ENCODE data around the gene C3orf22.
"Not testable (repeated sequence)": the region's sequence is repeated elsewhere in the genome, so short reads cannot be mapped to it uniquely, and the experiment has no call there.

The C3orf22 gene

GRCh38 chr3:126558336-126559071 lies at the start of gene C3orf22:
C3orf22 (minus strand) TSS chr3:126558932; CDS start chr3:126553390, 5,542 bp downstream.
- DNase-seq = no peak

GRCh38 chr3:126607214-126607908 lies 48.6 kb upstream of the C3orf22 start:
- peak; percentile 17 for DNase-seq

DNA sequence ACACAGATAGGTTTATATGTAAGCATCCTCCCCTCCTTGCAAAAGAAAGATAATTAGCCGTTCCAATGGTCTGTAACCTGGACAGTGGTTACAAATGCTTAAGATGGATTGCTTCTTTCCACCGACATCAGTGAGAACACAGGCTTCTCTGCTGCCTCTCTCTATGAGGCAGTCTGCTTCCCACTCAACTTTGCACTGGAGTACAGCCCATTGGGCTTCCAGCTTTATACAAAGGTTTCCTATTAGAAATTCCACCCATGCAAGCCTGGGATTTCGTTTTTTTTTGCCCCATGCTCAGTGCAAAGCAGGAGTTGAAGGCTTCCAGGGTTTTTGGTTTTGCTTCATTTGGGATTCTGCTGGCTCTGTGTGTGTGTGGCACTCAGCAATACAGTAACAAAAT lies 47.3 kb upstream of the C3orf22 start:
- no peak for DNase-seq

DNA sequence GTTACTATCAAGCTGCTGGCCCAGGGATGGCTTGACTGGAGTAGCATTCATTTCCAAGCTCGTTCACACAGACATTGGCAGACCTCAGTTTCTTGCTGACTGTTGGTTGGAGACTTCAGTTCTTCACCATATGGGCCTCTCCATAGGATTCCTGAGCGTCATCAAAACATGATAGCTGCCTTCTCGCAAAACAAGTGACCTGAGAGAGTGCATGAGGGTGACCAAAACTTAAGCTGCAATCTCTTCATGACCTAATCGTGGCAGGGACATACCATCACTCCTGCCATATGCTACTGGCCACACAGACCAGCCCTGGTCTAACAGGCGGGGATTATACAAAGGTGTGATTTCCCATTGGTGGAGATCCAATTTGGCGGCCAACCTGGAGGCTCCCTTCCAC lies 46.0 kb upstream of the C3orf22 start:
- no peak for DNase-seq

GRCh38 chr3:126599101-126599500 lies 40.4 kb upstream of the C3orf22 start:
- no peak for DNase-seq

DNA sequence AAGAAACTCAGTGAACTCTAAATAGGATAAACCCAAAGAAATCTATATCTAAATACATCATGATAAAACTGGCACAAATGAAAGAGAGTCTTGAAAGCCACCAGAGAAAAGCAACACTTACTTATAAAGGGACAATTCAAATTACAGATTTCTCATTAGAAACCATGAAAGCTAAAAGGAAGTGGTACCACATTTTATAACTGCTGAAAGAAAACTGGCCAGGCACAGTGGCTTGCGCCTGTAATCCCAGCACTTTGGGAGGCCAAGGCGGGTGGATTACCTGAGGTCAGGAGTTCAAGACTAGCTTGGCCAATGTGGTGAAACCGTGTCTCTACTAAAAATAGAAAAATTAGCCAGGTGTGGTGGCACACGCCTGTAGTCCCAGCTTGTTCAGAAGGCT lies 36.7 kb upstream of the C3orf22 start:
- DNase-seq = not testable (repeated sequence)

DNA sequence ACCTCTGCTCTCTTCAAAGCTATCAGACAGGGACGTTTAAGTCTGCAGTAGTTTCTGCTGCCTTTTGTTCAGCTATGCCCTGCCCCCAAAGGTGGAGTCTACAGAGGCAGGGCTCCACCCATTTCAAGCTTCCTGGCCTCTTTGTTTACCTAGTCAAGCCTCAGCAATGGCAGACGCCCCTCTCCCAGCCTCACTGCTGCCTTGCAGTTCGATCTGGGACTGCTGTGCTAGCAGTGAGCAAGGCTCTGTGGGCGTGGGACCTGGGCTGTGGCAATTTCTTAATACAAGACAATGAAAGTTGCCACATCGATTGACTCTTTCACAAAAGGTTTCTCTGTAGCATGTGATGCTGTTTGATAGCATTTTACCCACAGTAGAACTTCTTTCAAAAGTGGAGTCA lies 32.8 kb upstream of the C3orf22 start:
- not testable (repeated sequence) for DNase-seq

GRCh38 chr3:126582311-126582710 lies 23.6 kb upstream of the C3orf22 start:
- DNase-seq = no peak

- DNase-seq = no peak
These were observed 22.8 kb upstream of the C3orf22 start for GRCh38 chr3:126581569-126581968.

DNA sequence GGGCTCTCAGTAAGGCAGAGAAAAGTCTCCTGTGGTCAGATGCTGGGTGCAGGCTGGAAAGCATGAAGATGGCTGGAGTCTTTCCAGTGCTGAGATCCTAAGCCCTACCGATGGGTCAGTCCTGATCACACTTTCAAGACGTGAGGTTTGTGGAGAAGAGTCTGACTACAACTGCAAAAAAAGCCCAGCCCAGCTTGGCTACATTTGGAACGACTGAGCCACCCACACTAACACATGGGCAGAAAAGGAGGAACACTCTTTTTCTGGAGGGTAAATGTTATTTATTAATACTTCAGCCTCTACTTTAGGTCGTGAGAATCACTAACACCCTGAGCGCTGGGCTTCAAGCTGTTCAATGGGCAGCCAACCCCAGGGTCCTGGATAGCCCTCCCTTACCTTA lies 22.0 kb upstream of the C3orf22 start:
- no peak for DNase-seq

DNA sequence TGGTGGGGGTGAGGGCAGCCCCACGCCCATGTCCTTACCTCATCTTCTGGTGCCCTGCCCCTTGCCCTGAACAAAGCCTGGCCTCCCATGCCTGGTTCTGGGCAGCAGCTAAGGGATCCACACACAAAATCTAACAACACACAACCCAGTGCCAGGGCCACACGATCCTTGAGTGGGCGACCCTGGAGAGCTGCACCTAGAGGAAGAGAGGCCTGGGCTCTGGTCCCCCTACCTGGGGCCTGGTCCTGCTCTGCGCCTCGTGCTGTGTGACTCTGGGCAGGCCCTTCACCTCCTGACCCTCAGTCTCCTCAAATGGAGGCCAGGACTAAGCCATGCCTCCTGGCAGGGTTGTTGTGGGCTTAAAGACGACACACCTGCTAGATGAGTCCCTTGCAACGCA lies 20.0 kb upstream of the C3orf22 start:
- DNase-seq = no peak

DNA sequence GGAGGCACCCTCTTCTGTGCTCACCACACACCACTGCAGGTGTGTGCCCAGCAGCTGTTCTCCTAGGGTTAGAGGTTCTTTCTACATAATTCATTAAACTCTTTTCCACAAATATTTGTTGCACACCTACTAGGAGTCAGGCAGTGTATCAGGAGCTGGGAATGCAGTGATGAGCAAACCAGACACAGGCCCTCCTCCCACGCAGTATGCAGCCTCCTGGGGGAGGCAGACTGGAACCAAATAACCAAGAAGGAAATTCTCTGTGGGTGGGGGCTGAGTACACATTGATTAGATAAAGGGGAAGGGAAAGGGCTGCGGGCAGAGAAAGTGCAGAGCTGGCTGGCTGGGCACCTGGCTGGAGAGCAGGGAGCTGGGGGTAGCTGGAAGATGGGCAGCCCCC lies 18.5 kb upstream of the C3orf22 start:
- no peak for DNase-seq

GRCh38 chr3:126573492-126574117 lies 14.9 kb upstream of the C3orf22 start:
- no peak for DNase-seq

- DNase-seq = no peak
These were observed 12.3 kb upstream of the C3orf22 start for GRCh38 chr3:126571078-126571477.

DNA sequence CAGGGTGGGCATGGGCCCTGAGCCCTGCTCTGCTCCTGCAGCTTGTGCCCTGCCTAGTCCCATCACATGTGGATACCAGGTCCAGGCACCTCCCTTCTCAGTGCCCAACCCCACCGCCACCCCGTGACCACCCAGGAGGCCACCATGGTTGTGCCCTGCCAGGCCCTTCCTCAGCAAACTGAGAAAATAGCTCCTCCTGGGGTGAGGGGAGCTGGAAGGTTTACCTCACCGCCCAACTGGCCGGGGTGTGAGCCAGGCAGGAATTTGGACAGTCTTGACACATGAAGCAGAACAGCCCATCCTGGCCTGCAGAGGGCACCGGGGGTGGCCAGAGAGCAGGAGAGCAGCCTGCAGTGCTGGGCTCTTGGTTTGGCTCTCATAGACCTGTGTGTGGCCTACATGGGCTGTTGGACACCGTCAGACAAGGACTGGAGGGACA lies 11.4 kb upstream of the C3orf22 start:
- DNase-seq = no peak

DNA sequence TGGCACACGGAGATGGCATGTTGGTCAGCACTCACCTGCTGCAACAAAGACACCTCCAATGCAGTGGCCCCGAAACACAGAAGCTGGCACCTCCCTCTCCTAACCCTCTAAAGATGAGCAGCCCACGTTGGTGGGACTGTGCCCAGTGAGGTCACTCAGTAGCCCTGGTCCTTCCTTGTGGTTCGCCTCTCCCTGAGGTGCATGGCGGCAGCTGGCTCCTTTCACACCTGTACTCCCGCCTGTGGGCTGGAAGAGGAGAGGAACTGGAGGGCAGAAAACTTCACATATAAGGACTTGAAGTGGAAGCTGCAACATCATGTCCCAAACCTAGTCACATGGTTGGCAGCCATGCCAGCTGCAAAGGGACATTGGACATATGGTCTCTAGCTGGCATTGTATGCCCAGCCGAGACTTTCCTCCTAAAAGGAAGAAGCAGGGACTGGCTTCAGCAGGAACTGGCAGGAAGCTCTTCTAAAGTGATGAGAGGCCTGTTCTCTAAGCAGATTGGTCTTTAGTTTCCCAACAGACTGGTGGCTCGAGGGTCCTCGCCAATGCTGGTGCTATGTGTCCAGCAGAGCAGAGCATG lies 10.8 kb upstream of the C3orf22 start:
- DNase-seq = no peak

- no peak for DNase-seq
These were observed 10.1 kb upstream of the C3orf22 start for GRCh38 chr3:126568776-126569342.

DNA sequence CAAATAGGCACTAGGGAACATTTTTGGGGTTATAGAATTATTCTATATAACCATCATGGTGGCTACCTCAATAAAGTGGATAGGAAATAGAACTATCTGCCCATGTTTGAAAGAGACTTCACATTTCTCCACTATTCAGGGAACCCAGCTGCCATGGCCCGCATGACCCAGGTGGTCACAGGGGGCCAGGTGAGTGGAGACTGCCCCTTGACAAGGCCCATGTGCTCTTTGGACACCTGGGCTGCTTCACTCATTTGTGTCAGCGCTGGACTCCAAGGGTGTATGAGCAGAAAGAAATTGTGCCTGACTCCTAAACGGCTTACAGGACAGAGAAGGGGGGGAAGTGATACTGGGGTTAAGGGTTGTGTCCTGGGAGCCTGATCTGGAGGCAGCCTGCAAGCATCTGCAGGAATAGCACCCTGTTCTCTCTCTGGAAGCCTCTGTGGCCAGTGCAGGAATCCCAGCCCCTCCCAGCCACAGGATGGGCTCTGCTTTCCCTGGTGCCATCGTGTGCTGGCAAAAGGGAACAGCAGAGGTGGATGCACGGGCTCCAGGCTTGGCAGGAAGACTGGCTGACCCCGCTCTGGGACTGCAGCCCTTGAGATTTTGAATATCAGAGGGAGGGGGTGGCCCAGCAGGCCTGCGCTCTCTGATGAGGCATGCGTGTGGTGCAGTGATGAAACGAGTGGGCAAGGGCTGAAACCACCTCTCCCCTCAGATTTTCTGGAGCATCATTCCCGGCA lies 9.1 kb upstream of the C3orf22 start:
- DNase-seq = no peak

GRCh38 chr3:126562737-126563276 lies 4.1 kb upstream of the C3orf22 start:
- DNase-seq = no peak

GRCh38 chr3:126557761-126558160 lies 971 bp downstream of the C3orf22 start:
- DNase-seq = no peak

GRCh38 chr3:126557415-126557745 lies 1.4 kb downstream of the C3orf22 start:
- peak; percentile 5 for DNase-seq

- no peak for DNase-seq
These were observed 1.9 kb downstream of the C3orf22 start for GRCh38 chr3:126556637-126557414.
